HCT116 (cell line): ENCODE data around the gene RTKN2.

Source experiments
- CEBPB ChIP-seq: IDR thresholded peaks from 2 replicates; pipeline ENCODE4 v1.6.1; 2012; ENCODE audit warnings: low read depth
- EGR1 ChIP-seq: IDR thresholded peaks from 2 replicates; pipeline ENCODE4 v1.6.1; 2012; ENCODE audit warnings: low read depth
- EZH2 ChIP-seq: fragments of 200-600 bp; sonication (generic); IDR thresholded peaks from 2 replicates; pipeline ENCODE4 v1.6.1; 2017; ENCODE audit warnings: antibody characterized with exemption, mixed run types
- POLR2A ChIP-seq: IDR thresholded peaks from 2 replicates; pipeline ENCODE4 v1.7.0; 2011; ENCODE audit warnings: borderline replicate concordance; ENCODE audit not compliant: insufficient read depth, insufficient read length; ENCODE audit errors: extremely low read depth
- POLR2AphosphoS5 ChIP-seq: IDR thresholded peaks from 2 replicates; pipeline ENCODE4 v1.6.1; 2011; ENCODE audit warnings: mild to moderate bottlenecking, low read depth, low read length, moderate library complexity
- RAD21 ChIP-seq: IDR thresholded peaks from 2 replicates; pipeline ENCODE4 v1.6.1; 2012; ENCODE audit warnings: low read depth, mild to moderate bottlenecking
- SIN3A ChIP-seq: IDR thresholded peaks from 2 replicates; pipeline ENCODE4 v1.6.1; 2012; ENCODE audit warnings: low read depth
- YY1 ChIP-seq: IDR thresholded peaks from 2 replicates; pipeline ENCODE4 v1.6.1; 2011; ENCODE audit warnings: low read length, low read depth, moderate library complexity, mild to moderate bottlenecking; ENCODE audit not compliant: insufficient replicate concordance; ENCODE audit errors: extremely low read depth
- ZFX ChIP-seq: fragments of 450-650 bp; IDR thresholded peaks from 2 replicates; pipeline ENCODE4 v1.6.1; 2017
- ZNF274 ChIP-seq: fragments of 200-500 bp; sonication (Bioruptor generic); IDR thresholded peaks from 2 replicates; pipeline ENCODE4 v1.6.1; 2014; ENCODE audit warnings: mild to moderate bottlenecking, low read depth, low read length, inconsistent platforms
- TF ChIP-seq, protein P1 (sequence below), 3 experiments: fragments of 200-600 bp in 1 of 3; sonication (generic) in 1 of 3; IDR thresholded peaks in 2 of 3; conservative IDR thresholded peaks in 1 of 3; 2 replicates each; pipeline ENCODE4 v1.5.1; 2012 to 2017; ENCODE audit warnings: low read depth in 2 of 3, low read length in 2 of 3, antibody characterized with exemption in 1 of 3, borderline replicate concordance in 1 of 3, control low read depth in 1 of 3, mild to moderate bottlenecking in 1 of 3, mixed read lengths in 1 of 3, mixed run types in 1 of 3, moderate library complexity in 1 of 3; ENCODE audit not compliant: insufficient read depth in 1 of 3
- TF ChIP-seq, protein P2 (sequence below): IDR thresholded peaks from 2 replicates; pipeline ENCODE4 v1.6.1; 2012
- TF ChIP-seq, protein P3 (sequence below): IDR thresholded peaks from 2 replicates; pipeline ENCODE4 v1.6.1; 2011; ENCODE audit warnings: mild to moderate bottlenecking, low read length, moderate library complexity; ENCODE audit not compliant: insufficient replicate concordance; ENCODE audit errors: extremely low read depth
- TF ChIP-seq, protein P4 (sequence below): IDR thresholded peaks from 2 replicates; pipeline ENCODE4 v1.6.1; 2012

DNA sequence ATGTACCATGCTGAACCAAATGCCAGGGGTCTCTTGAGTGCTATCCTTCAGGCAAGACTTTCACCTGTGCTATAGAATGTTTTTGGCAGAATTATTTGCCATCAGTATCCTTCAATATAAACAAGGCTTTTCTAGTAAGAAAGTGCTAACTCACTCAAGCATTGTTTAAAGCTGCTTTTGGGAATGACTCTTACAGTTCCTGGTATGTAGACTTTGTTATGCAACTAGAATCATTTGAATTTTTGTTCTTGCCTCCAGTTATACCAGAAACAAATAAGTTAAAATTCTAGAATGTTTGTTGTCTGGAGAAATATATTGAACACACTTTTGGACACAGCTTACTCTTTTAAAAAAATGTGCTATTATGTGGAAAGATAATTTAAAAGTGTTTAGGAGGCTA lies 39.5 kb upstream of the RTKN2 start:
- TF ChIP-seq YY1 = no peak
- TF ChIP-seq, protein P1, sequence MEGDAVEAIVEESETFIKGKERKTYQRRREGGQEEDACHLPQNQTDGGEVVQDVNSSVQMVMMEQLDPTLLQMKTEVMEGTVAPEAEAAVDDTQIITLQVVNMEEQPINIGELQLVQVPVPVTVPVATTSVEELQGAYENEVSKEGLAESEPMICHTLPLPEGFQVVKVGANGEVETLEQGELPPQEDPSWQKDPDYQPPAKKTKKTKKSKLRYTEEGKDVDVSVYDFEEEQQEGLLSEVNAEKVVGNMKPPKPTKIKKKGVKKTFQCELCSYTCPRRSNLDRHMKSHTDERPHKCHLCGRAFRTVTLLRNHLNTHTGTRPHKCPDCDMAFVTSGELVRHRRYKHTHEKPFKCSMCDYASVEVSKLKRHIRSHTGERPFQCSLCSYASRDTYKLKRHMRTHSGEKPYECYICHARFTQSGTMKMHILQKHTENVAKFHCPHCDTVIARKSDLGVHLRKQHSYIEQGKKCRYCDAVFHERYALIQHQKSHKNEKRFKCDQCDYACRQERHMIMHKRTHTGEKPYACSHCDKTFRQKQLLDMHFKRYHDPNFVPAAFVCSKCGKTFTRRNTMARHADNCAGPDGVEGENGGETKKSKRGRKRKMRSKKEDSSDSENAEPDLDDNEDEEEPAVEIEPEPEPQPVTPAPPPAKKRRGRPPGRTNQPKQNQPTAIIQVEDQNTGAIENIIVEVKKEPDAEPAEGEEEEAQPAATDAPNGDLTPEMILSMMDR (IDR thresholded peaks at IDR 0.05 in 2 of 3, conservative IDR thresholded peaks at IDR 0.05 in 1 of 3; ENCODE audit: borderline replicate concordance in 1 of 3, insufficient read depth in 1 of 3, low read depth in 2 of 3, low read length in 2 of 3) = no peak
- TF ChIP-seq ZNF274 = no peak
- TF ChIP-seq POLR2A = no peak
- TF ChIP-seq, protein P2, sequence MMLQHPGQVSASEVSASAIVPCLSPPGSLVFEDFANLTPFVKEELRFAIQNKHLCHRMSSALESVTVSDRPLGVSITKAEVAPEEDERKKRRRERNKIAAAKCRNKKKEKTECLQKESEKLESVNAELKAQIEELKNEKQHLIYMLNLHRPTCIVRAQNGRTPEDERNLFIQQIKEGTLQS = no peak
- no peak for TF ChIP-seq RAD21
- TF ChIP-seq, protein P3, sequence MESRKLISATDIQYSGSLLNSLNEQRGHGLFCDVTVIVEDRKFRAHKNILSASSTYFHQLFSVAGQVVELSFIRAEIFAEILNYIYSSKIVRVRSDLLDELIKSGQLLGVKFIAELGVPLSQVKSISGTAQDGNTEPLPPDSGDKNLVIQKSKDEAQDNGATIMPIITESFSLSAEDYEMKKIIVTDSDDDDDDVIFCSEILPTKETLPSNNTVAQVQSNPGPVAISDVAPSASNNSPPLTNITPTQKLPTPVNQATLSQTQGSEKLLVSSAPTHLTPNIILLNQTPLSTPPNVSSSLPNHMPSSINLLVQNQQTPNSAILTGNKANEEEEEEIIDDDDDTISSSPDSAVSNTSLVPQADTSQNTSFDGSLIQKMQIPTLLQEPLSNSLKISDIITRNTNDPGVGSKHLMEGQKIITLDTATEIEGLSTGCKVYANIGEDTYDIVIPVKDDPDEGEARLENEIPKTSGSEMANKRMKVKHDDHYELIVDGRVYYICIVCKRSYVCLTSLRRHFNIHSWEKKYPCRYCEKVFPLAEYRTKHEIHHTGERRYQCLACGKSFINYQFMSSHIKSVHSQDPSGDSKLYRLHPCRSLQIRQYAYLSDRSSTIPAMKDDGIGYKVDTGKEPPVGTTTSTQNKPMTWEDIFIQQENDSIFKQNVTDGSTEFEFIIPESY = no peak
- TF ChIP-seq, protein P4, sequence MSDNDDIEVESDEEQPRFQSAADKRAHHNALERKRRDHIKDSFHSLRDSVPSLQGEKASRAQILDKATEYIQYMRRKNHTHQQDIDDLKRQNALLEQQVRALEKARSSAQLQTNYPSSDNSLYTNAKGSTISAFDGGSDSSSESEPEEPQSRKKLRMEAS = no peak
- no peak for TF ChIP-seq EZH2
- no peak for TF ChIP-seq CEBPB
- no peak for TF ChIP-seq EGR1
- no peak for TF ChIP-seq ZFX
- no peak for TF ChIP-seq POLR2AphosphoS5
- no peak for TF ChIP-seq SIN3A
